NCI-H2171 treated with DMSO at 0.1 percent for 48 hours (cell line): Measurements from ENCODE around the gene BAIAP2L2.

Source experiments
- DNase-seq: peaks from one replicate; lab custom pipeline; 2025; lab: John Stamatoyannopoulos, UW

BAIAP2L2 gene

DNA sequence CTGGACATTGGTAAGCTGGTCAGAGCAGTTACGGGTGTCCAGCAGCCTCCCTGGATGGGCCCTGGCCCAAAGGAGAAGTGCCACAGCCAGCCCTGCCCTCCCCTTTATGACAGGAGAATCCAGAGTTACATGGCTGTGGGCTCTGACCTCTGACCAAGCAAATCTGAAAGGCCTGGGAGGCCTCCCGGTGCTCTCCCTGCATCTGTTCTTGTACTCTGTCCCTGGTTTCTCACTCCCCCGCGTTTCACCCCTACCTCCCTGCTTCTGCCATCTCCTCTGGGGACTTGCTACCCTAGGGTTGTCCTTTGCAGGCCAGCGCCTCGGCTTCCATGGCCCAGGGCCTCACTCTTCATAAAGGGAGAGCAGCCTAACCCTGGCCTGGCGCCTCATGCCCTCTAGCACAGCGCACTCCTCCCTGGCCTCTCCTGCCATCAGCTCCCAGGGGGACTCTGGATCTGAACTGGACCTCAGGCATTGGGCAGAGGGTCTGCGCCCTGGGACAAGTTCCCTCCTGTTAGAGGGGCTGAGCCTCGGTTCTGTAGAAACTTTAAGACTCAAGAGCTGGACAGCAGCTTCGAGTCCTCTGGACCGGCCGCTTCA is 42.6 kb downstream of the BAIAP2L2 start:
- DNase-seq: no peak

DNA sequence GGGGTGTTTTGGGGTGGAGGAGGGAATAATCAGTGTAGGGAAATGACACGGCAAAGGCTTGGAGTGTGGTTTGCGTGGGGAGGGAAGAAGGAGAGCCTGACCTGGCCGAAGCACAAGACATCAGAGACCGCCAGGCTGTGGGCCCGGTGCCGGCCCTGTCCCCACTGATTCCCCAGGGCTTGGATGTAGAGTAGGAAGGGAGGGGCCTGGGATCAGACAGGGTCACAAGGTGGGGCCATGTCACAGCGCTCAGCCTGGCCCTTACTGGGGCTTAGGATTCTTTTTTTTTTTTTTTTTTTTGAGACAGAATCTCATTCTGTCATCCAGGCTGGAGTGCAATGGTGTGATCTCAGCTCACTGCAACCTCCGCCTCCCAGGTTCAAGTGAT is 43.5 kb downstream of the BAIAP2L2 start:
- DNase-seq: no peak

DNA sequence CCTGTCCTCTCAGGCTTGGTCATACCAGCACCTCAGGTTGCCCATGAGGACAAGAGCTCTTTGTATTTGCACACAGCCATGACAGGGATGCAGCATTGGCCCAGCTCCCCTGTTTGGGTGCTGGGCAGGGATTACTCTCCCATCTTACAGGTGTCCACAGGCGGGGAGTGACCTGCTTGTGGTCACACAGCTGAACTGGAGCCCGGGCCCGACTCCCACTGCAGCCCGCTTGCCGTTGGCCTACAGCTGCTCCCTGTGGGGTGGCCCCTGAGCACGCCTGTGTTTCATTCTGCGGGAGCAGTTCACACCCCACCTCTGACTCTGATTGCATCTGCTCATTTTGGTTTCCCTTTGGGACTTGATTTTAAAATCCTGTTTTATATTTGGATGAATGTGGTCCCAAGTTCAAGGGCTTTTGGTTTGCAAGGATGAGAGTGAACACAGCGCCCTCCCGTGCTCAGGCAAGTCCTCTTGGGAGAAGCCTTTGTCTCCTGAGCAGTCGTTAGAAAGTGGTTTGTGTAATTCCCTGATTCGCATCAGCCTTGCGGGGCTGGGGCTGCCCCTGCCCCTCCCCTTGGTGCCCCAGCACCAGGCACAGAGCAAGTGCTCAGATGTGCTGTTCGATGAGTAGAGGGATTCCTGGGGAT is 44.0 kb downstream of the BAIAP2L2 start:
- no peak for DNase-seq

DNA sequence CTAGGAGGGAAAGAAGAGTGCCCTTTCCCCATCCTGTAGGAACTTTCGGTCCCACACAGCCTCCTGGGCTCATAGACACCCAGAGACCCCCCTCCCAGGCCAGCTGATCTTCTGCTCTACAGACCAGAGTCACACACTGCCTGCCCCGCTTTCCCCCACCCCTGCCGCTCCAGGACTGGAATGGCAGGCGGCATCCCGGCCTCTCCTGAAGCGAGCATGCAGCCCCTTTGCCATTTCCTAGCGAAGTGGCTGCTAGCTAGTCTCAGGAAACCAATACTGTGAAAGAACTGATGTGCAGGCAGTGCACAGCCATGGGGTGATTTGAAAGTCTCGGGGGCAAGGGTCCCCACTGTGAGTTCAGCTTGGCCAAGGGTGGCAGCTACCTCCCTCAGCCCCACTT is 44.9 kb downstream of the BAIAP2L2 start:
- DNase-seq: no peak

DNA sequence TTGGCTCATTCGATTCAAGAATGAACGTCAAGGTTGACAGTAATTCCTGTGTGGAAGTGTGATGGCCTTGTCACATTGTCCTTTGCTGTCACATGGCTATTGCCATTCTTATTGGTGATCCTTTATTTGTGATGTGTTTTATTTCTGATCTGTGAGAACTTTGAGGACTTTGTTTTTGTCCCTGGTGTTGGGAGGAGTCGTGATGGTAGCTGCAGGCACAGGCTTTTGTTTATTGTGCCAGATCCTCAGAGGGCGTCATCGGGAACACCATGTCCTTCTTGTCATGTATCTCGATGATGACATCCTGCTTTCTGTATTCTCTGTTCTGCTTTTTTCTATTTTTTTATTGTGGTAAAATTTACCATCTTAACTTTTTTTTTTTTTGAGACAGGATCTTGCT is 47.7 kb downstream of the BAIAP2L2 start:
- no peak for DNase-seq

DNA sequence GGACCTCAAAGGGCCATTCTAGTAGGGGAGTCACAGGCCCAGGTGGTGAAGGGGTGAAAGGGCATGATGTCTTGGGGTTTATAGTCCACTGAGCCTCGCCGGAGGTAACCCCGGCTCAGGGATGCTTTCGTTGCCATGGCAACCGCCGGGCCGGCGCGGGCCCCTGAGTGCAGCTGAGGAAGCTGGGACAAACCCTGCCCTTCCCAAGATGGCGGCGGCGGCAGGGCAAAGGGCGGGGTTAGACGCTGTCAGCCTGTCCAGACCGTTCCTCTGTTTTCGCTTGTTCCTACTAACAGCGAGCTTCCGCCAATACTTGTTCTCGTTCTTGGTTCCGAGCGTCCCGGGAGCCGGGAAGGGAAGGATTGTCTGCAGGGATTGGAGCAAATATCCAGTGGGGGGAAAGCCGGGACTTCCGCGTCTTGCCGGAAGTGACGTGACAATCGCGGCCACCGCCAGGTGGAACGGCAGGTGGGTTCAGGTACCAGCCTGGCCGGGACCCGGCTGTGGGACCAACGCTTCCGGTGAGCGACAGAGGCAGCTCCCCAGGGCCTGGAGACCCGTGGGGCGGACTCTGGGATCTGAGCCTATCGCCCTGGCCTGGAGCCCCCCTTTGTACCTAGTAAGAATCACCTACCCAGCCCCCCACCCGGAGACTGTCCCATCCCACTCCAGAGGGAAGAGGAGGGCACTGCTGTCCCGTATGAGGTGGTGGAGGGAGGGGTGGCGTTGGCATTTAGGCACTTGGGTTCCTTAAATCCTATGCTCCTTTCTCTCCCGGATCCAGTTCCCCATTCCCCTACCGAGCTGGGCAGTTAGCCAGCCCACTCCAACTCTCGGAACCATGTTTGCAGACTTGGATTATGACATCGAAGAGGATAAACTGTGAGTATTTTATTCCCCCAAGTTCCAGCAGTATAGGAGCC is 53.3 kb downstream of the BAIAP2L2 start, which contains the start of gene PICK1:
Gene PICK1, plus strand, starts transcription at position 436 of the 923 bp plus-strand sequence. Its CDS starts 406 bp downstream, at position 842.
- peak; percentile 98 for DNase-seq

DNA sequence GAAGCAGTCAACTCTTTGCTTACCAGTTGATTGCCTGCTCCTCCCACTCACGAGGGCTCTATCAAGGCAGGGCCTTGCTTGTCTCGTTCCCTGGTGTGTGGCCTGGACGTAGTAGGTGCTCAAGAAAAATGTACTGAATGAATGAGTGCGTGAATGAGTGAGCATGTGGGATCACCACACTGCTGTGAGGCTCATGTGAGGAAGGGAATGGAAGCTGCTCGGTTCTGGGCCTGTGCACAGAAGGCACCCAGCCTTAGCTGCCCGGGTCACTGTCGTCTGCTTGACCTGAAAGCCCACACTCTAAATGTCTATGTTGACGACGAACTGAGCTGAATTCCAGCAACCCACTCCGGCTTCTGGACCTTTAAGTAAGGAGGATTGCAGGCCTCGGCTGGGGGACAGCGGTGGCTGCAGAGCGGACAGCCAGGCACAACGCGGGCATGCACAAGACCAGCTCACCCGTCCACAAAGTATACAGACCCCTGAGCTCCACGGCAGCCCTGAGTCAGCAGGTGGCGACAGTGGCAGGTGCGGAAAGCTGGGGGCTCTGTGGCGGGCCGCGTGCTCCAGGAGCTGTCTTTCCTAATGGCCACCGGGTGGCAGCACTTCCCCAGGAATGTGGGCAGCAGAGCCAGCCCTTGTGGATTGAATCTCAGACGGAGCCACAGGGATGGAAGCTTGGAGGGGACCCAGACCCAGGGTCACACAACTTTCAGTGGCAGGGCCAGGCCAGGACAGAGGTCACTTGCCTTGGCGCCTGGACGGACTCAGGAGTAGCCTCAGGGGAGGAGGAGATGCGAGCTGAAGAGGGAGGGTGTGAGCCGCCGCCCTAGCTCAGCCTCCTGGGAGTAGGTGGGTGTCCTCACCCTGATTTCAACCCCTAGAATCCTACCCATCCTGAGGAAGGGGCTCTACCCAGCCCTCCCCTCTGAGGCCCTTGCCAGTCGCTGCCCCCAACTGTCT is 58.3 kb downstream of the BAIAP2L2 start:
- DNase-seq: peak; percentile 92

DNA sequence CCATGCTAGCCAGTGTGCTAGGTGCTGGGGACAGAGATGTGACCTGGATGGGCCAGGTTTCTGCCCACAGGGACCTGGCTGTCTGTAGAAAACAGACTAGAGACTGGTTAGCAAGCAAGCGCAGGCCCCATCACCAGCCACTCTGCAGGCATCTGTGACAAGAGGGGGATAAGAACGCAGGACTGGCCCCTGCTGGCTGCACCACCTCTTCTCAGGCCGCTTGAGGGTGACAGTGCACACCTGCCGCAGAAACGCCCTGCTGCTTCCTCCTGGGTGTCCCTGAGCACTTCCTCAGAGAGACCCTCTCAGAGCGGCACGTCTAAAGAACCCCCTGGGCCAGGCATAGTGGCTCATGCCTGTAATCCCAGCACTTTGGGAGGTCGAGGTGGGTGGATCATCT is 59.2 kb downstream of the BAIAP2L2 start:
- DNase-seq: no peak

DNA sequence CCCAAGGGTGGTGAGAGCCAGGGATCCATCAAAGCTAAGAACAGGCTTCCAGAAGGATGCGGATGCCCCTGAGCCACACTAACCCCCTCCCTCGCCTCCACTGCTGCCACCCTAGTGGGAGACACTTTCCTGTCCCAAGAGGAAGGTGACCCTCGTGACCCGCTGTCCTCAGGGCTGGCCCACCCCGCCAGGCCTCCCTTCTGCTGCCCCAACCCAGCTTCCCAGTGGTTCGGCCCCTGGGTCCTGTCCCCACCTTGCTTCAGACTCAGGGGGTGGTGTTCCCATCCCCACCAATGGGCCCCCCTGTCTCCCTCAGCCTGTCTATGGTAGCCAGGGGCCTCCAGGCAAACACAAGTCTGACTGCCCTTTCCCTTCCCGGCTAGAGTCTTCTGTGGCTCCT is 59.8 kb downstream of the BAIAP2L2 start:
- DNase-seq: no peak

DNA sequence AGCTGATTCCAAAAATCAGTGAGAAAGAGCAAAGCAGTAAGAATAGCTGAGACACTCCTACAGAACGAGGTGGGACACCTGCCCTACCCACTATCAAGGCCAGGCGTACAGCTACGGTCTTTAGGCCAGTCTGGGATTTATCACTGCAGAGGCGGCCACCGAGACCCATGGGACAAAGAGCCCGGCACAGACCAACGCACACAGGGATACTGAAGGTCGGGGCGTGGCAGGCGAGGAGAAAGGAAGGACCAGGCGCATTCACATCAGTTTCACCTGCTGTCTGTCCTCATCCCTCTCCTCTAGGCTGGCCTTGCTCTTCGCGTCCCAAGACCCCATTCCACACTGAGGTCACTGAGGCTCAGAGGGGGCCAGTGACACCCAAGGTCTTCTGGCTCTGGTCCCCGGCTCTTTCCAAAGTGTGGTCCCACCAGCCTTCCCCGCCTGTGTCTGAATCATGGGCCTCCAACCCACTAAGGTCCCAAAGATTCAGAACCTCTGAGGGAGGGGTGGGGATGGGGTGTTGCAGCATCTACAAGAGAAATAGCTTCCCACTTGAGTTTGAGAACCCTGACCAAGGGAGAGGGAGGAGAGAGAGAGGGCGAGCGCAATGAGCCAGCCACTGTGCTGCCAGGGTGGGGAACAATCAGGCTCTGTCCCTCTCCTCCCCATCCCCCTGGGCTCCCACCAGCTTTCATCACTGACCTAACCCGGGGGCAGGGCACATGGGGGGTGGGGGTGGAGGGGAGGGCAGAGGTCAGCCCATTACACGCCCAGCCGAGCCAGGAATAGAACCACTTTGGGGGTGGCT is 60.5 kb downstream of the BAIAP2L2 start:
- no peak for DNase-seq

DNA sequence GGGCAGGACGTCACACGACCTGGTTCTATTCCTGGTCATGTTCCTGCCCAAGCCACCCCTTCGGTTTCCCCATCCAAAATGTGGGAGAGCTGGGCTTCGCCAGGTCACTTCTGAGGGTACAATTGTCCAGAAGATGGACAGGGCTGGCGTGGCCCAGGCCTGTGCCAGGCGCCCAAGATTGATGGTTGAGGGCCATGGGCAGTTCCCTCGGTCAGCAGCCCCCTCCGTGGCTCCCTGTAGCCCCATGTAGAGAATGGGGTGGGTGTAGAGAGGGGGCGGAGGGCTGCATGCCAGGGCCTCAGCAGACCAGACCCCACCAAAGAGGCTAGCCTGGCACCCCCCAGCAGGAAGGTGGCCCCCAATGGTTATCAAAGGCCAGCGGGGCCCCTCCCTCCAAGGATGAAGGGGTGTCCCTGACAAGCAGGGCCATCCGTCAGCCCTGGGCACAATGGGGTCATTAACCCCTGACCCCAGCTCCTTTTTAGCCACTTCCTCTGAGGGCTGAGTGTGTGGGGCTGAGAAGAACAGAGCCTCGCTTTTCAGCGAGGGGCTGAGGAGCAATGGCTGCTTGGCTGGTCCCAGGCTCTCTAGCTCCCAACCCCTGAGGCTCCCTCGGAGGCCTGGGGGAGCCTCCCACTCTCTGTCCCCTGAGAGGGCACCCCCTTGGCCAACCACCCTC is 64.3 kb downstream of the BAIAP2L2 start:
- no peak for DNase-seq

DNA sequence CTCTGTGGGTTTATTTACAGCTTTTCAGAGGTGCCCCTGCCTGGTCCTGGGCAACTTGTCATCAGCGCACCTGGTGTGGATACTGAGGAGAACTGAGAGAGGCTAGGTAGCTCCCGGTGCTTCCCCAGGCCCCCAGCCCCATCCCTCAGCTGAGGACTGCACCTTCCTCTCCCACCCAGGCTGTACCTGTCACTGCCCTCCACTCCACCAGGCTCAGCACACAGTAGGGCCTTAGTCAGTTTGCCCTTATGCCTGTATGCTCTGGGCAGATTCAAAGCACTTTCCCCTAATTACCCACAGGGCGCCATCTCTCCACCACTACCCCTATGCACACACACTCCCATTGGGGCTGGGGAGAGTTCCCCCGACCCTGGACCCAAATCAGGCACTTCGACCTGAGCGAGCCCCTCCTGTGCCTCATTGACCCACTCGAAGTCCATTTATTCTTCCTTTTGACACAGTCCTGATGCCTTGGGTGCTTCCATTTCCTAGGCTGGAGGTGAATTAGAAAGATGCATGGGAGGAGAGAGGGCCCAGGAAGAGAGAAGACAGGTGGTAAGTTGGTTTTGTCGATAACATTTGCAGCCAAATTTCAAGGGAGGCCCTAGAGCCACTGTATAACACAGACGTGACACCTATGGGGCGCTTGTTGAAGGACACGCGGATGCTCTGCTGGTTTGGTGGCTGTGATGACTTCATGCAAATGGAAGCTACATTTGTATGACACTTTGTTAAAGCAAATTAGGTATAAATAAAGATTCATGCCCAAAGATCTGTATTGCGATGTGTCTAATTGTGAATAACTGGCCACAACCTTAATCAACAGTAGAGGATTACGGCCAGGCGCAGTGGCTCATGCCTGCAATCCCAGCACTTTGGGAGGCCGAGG is 67.1 kb downstream of the BAIAP2L2 start:
- no peak for DNase-seq

DNA sequence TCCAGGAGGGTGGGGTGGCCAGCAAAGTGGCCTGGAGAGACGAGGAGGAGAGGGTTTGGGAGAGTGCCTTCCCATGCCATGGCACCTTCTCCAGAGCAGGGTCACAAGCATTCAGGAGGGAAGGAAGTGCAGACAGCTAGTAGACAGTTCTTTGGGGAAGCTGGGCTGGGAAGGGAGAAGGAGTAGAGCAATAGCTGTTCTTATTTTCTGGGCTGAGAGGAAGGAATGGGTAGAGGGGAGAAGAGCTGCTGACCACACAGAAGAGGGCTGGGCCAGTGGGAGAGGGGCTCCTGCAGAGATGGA is 68.0 kb downstream of the BAIAP2L2 start:
- DNase-seq: no peak

DNA sequence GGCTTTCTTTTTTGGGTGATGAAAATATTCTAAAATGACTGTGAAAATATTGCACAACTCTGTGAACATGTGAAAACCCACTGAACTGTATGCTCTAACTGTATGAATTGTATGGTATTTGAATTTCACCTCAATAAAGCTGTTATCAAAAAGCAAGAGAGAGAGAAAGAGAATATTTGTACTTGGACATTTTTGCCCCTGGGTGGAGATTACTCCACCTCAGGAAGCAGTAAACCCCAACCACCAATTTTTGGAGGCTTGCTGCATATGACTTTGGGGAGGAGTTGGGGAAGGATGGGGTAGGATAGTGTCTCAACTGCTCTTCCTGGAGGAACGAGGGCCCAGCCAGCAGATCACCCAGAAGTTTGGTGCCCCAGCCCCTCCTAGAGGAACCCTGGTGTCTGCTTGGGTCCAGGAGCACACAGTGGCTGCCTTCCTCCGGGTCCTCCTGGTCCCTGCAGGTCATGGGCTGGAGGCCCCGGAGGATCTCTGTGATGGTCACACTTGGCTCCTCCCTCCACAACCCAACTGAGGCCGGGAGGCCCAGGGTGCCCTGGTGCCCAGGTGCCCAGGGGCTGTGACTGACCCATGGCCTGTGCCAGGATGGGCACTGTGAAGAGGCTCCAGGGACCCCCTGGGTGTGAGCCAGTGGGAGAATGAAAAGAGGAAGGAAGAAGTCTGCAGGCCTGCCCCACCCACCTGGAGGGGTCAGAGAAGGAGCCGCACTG is 68.6 kb downstream of the BAIAP2L2 start:
- no peak for DNase-seq

DNA sequence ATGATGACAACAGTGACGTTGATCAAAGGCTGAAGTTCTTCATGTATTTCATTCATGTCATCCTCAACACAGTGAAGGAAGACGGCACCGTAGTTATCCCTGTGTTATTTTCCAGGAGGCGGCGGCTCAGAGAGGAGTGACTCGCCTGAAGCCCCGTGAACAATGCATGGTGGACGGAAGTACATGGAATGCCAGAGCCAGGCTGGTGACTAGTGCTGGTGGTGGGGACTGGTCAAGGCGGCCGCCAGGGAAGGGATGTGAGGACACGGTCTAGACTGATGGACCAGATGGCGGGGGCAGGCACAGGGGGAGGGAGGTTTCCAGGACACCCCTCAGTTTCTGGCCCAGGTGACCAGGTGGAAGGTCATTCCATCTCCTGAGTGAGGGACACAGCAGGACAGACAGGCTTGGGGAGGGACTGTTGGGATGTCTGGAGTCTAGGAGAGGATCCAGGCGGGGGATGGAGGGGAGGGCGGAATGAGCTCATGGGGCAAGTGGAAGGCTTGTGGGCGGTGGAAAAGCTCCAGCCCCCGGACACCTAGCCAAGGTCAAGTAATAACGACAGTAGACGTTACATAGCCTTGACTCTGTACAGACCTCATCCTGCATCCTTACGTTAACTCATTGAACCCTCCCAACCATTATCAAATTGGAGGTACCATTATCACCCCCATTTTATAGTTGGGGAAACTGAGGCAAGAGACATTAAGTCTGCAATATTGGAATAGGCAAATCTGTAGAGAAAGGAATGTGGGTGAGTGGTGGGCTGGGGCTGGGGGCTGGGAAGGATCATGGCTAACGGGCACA is 69.3 kb downstream of the BAIAP2L2 start:
- no peak for DNase-seq

DNA sequence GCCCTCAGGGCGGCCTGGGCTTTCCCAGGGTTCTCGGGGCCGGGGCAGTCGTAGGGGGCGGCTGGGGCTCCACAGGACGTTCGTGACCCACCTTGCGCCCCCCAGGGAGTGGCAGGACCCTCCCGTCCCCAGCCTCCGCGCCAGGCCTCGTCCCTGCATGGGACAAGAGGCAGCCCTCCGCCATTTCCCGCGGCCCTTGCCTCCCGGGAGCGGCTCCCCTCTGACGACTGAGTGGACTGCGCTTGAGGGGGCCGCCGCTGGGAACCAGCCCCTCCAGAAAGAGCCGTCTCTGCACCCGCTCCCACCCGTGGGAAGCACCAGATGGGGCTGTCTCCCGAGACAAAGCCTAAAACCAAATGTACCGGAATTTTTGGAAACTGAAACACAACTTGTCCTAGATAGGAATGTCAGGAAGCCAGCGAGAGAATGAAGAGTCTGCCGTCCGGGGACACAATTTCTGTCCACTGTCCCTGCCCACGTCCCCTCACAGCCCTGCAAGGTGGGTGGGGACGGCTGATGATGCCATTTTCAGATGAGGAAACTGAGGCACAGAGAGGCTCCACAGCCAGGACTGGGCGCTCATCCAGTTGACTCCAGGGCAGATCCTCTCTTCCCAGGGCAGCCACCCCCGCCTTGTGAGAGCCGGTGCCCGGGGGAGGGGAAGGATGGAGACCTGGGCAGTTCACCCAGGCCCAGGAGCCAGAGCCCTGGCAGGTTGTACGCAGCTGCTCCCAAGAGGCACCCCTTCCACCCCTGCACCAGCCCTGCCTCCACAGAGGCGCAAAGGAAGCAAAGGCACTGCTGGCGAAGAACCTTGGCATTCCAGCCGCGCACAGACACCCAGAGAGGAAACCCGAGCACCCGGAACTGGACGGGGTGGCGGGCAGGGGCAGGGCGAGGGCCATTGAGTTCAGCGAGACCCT is 71.3 kb downstream of the BAIAP2L2 start:
- DNase-seq: no peak

DNA sequence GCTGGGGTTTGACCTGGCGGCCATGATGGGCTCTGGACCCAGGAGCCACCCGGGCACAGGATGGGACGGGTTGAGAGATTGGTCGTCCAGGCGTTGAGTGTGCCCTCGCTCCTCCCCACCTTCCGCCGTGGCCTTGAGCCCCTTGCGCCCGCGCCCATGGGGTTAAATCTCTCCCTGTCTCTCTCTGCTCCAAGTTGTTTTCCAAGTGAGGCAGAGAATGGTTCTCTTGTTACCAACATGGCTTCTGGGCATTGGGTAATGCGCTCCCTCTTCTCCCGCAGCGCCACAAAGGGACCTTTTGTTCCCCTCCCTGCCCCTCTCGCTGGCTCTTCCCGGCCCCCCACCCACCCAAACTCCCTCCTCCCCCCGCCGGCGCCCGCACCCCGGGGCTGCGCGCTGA is 72.1 kb downstream of the BAIAP2L2 start:
- no peak for DNase-seq
